ENCODE measurements around the gene CDH4. TPM values are rescaled to one million over a fixed set of nuclear protein-coding genes. Genes with fewer than 3 reads are reported as not detected.

The CDH4 gene
- total and polyA plus RNA-seq, 10 donors = 0.30 to 20.1 (median 7.7) TPM

DNA sequence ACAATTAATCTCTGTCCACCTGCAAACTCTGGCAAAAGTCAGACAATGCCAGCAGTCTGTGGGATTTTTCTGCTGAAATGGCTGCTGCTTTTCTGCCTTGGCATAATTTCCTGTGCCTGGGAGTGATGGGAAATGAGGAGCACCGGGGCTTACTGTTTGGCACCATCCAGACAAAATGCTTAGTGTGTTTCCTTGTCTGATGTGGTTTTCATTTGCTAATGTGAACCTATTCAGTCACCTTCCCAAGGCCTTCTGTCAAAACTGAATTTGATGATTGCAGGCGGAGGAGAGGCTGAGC lies 56.4 kb downstream of the CDH4 start:
- Histone ChIP-seq H3K9me3 (peaks cover 0 to 13% (median 0%) of the 10 kb centered on the region in 8 donors), H3K4me1 (peaks cover 0 to 21% (median 8%) of the 10 kb centered on the region in 6 donors), H3K36me3 (no peaks in the 10 kb centered on the region), H3K27ac (peak overlapping the region in 4 of 8 donors; percentile 21 to 47 (median 42)), H3K4me3 (no peak overlapping the region), H3K27me3 (replicated peaks in 1 of 7) (no peaks in the 10 kb centered on the region)
- intact Hi-C loops (cut with DNase I; ENCODE audit: low total_unique reads) = no loop called here
- TF ChIP-seq, protein P1, sequence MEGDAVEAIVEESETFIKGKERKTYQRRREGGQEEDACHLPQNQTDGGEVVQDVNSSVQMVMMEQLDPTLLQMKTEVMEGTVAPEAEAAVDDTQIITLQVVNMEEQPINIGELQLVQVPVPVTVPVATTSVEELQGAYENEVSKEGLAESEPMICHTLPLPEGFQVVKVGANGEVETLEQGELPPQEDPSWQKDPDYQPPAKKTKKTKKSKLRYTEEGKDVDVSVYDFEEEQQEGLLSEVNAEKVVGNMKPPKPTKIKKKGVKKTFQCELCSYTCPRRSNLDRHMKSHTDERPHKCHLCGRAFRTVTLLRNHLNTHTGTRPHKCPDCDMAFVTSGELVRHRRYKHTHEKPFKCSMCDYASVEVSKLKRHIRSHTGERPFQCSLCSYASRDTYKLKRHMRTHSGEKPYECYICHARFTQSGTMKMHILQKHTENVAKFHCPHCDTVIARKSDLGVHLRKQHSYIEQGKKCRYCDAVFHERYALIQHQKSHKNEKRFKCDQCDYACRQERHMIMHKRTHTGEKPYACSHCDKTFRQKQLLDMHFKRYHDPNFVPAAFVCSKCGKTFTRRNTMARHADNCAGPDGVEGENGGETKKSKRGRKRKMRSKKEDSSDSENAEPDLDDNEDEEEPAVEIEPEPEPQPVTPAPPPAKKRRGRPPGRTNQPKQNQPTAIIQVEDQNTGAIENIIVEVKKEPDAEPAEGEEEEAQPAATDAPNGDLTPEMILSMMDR (IDR thresholded peaks at IDR 0.05 in 8 of 11, conservative IDR thresholded peaks at IDR 0.05 in 3 of 11) = no peak
- TF ChIP-seq POLR2A (IDR thresholded peaks at IDR 0.05) = no peak
- TF ChIP-seq POLR2AphosphoS5 (IDR thresholded peaks at IDR 0.05) = no peak
- no peak for DNase-seq
- 30 to 52% (median 45%) methylated on average over 2 of the region's 2 CpGs for WGBS, 5 donors

DNA sequence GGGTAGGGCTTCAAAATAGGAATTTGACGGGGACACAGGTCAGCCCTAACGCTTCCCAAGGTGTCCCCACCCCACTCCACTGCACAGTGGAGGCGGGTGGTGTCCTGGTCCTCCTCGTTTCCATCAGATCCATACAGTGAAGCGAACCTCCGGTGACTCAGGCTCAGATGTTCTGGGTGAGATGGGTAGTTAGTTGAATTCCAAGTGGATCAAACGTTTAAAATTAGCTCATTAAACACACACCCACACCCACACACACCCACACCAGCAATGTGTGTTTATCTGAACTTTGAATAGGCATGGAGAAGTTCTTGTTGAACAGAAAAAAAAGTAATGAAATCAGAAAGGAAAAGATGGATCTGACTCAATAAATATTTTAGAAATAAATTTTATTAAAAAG lies 58.9 kb downstream of the CDH4 start:
- Histone ChIP-seq H3K27me3 (replicated peaks in 1 of 7) (no peaks in the 10 kb centered on the region), H3K4me3 (no peak overlapping the region), H3K27ac (no peak overlapping the region), H3K9me3 (peaks cover 0 to 12% (median 0%) of the 10 kb centered on the region in 8 donors), H3K36me3 (no peaks in the 10 kb centered on the region), H3K4me1 (peaks cover 0 to 21% (median 8%) of the 10 kb centered on the region in 6 donors)
- no peak for DNase-seq
- intact Hi-C loops (cut with DNase I; ENCODE audit: low total_unique reads) = no loop called here
- TF ChIP-seq, protein P1 (IDR thresholded peaks at IDR 0.05 in 8 of 11, conservative IDR thresholded peaks at IDR 0.05 in 3 of 11) = no peak
- TF ChIP-seq POLR2AphosphoS5 (IDR thresholded peaks at IDR 0.05) (no peak), POLR2A (IDR thresholded peaks at IDR 0.05) (no peak)
- 61 to 77% (median 67%) methylated on average over 7 of the region's 7 CpGs for WGBS, 5 donors

DNA sequence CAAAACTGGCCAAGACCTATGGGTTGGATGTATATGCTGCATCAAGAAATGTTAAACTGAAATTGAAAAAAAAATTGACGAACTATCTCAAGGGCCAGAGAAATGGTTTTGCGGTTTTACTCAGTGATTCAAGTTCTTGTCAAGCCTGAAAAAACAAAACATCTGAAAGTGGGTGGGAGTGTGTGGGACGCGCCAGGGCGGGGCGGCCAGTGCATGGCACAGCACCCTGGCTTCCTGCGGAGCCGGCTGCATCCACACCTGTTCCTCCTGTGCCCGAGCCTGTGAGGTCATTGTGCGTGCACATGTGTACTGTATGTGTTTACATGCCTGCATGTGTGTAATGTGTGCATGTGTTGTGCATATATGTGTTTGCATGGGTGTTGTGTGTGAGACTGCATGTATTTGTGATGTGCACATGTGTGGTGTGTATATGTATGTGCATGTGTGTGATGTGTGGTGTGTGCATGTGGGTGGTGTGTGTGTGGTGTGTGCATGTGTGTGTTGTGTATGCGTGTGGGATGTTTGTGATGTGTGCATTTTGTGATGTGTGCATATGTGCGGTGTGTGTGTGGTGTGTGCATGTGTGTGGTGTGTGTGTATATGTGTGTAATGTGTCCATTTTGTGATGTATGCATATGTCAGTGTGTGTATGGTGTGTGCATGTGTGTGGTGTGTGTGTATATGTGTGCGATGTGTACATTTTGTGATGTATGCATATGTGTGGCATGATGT lies 59.8 kb downstream of the CDH4 start:
- H3K9me3 ChIP-seq = peaks cover 0 to 18% (median 0%) of the 10 kb centered on the region in 8 donors
- H3K27ac ChIP-seq = no peak overlapping the region
- H3K4me3 ChIP-seq = no peak overlapping the region
- intact Hi-C loops (cut with DNase I; ENCODE audit: low total_unique reads) = no loop called here
- H3K4me1 ChIP-seq = peaks cover 0 to 21% (median 8%) of the 10 kb centered on the region in 6 donors
- no peaks in the 10 kb centered on the region for H3K27me3 ChIP-seq (replicated peaks in 1 of 7)
- H3K36me3 ChIP-seq = no peaks in the 10 kb centered on the region
- TF ChIP-seq POLR2A (IDR thresholded peaks at IDR 0.05) = no peak
- no peak for TF ChIP-seq POLR2AphosphoS5 (IDR thresholded peaks at IDR 0.05)
- TF ChIP-seq, protein P1 (IDR thresholded peaks at IDR 0.05 in 8 of 11, conservative IDR thresholded peaks at IDR 0.05 in 3 of 11) = no peak
- WGBS, 5 donors = 86 to 95% (median 89%) methylated on average over 13 of the region's 13 CpGs
- DNase-seq = no peak

DNA sequence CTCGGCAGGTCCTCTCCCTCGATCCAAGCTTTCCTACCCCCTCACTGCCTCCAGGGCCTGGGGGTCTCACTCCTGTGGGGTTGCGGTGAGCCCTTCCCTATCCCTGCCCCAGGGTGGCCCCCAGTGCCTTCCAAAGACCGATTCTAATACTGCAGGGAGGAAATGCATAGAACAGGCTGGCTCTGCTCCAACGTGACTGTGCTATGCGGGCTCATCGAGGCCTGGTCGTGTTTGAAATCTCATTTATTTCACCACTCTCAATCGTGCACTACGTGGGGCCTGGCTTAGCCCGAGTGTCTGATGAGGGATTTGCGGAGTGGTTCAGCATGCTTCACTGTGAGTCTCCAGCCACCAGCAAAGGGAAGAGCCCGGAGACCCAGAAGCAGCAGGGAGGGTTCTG lies 60.9 kb downstream of the CDH4 start:
- TF ChIP-seq, protein P1 (IDR thresholded peaks at IDR 0.05 in 8 of 11, conservative IDR thresholded peaks at IDR 0.05 in 3 of 11) = no peak
- TF ChIP-seq POLR2A (IDR thresholded peaks at IDR 0.05) = no peak
- TF ChIP-seq POLR2AphosphoS5 (IDR thresholded peaks at IDR 0.05) = no peak
- Histone ChIP-seq H3K36me3 (no peaks in the 10 kb centered on the region), H3K27ac (no peak overlapping the region), H3K9me3 (peaks cover 0 to 18% (median 0%) of the 10 kb centered on the region in 8 donors), H3K4me1 (peaks cover 0 to 12% (median 5%) of the 10 kb centered on the region in 6 donors), H3K27me3 (replicated peaks in 1 of 7) (no peaks in the 10 kb centered on the region), H3K4me3 (no peak overlapping the region)
- intact Hi-C loops (cut with DNase I; ENCODE audit: low total_unique reads) = no loop called here
- DNase-seq = peak; percentile 58
- WGBS, 5 donors = 68 to 77% (median 77%) methylated on average over 13 of the region's 13 CpGs
